Suprapubic skin (tissue), 4 donors: ENCODE data around the gene MDGA2.

Experiments used
- EP300 ChIP-seq: sonication (generic); formaldehyde crosslinking; IDR thresholded peaks from one replicate; pipeline ENCODE4 v1.6.1; 2017; ENCODE audit warnings: antibody characterized with exemption
- POLR2A ChIP-seq, 2 donors: fragments of 450-650 bp; IDR thresholded peaks; one replicate each; pipeline ENCODE4 v1.6.1; 2017; ENCODE audit warnings: antibody characterized with exemption in 2 of 2, mild to moderate bottlenecking in 2 of 2, moderate library complexity in 2 of 2
- POLR2AphosphoS5 ChIP-seq, 3 donors: sonication (generic); formaldehyde crosslinking; IDR thresholded peaks; one replicate each; pipeline ENCODE4 v1.6.1; 2017; ENCODE audit warnings: antibody characterized with exemption in 3 of 3
- TF ChIP-seq, protein P1 (sequence below), 2 donors: fragments of 200-600 bp in 1 of 2; fragments of 450-650 bp in 1 of 2; sonication (generic) in 1 of 2; IDR thresholded peaks; one replicate each; pipeline ENCODE4 v1.5.1; 2016 to 2019; ENCODE audit warnings: antibody characterized with exemption in 2 of 2, mild to moderate bottlenecking in 1 of 2, moderate library complexity in 1 of 2

DNA sequence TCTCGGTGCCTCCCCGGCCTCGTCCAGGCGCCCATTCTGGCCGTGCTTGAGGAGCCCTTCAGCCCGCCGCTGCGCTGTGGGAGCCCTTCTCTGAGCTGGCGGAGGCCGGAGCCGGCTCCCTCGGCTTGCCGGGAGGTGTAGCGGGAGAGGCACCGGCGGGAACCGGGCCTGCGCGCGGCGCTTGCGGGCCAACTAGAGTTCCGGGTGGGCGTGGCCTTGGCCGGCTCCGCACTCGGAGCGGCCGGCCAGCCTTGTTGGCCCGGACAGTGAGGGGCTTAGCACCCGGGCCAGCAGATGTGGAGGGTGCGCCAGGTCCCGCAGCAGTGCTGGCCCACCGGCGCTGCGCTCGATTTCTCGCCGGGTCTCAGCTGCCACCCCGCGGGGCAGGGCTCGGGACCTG is 855.1 kb downstream of the MDGA2 start:
- TF ChIP-seq, protein P1, sequence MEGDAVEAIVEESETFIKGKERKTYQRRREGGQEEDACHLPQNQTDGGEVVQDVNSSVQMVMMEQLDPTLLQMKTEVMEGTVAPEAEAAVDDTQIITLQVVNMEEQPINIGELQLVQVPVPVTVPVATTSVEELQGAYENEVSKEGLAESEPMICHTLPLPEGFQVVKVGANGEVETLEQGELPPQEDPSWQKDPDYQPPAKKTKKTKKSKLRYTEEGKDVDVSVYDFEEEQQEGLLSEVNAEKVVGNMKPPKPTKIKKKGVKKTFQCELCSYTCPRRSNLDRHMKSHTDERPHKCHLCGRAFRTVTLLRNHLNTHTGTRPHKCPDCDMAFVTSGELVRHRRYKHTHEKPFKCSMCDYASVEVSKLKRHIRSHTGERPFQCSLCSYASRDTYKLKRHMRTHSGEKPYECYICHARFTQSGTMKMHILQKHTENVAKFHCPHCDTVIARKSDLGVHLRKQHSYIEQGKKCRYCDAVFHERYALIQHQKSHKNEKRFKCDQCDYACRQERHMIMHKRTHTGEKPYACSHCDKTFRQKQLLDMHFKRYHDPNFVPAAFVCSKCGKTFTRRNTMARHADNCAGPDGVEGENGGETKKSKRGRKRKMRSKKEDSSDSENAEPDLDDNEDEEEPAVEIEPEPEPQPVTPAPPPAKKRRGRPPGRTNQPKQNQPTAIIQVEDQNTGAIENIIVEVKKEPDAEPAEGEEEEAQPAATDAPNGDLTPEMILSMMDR (IDR thresholded peaks at IDR 0.05): no peak
- TF ChIP-seq POLR2AphosphoS5 (IDR thresholded peaks at IDR 0.05) (no peak), POLR2A (IDR thresholded peaks at IDR 0.05) (no peak), EP300 (no peak)
